ENCODE results near the gene ANGPTL8. TPM values are rescaled to one million over a fixed set of nuclear protein-coding genes. Genes with fewer than 3 reads are reported as not detected.

ANGPTL8 gene
- total RNA-seq, 1 experiment from 2014 or later, result not detected

- DNase-seq (ENCODE audit: low read depth), result peak; percentile 95
These were observed 36.0 kb upstream of the ANGPTL8 start for GRCh38 chr19:11203194-11204075.

GRCh38 chr19:11204076-11204602 lies 35.3 kb upstream of the ANGPTL8 start:
- DNase-seq (ENCODE audit: low read depth), result no peak

GRCh38 chr19:11204943-11205349 lies 34.5 kb upstream of the ANGPTL8 start:
- DNase-seq (ENCODE audit: low read depth), result peak; percentile 82

DNA sequence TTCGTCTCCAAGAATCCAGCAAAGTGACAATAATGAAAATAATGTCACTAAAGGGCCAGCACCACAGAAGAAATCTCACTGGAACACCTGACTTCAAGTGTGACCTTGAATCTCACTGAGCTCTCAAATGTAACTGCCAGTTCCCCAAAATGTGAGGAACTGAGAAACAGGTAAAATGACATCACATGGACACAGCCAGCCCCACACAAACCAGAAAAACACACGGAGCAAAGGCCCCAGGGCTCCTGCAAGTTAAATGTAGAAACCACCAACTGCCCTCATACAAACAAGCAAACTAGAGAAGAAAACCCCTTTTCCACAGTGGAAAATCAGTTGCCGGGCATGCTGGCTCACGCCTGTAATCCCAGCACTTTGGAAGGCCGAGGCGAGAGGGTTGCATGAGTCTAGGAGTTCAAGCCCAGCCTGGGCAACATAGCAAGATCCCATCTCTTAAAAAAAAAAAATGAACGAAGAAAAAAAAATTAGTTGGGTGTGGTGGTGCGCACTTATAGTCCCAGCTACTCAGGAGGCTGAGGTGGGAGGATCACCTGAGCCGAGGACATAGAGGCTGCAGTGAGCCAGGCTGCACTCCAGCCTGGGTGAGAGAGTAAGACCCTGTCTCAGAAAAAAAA lies 33.4 kb upstream of the ANGPTL8 start:
- no peak for DNase-seq (ENCODE audit: low read depth)

DNA sequence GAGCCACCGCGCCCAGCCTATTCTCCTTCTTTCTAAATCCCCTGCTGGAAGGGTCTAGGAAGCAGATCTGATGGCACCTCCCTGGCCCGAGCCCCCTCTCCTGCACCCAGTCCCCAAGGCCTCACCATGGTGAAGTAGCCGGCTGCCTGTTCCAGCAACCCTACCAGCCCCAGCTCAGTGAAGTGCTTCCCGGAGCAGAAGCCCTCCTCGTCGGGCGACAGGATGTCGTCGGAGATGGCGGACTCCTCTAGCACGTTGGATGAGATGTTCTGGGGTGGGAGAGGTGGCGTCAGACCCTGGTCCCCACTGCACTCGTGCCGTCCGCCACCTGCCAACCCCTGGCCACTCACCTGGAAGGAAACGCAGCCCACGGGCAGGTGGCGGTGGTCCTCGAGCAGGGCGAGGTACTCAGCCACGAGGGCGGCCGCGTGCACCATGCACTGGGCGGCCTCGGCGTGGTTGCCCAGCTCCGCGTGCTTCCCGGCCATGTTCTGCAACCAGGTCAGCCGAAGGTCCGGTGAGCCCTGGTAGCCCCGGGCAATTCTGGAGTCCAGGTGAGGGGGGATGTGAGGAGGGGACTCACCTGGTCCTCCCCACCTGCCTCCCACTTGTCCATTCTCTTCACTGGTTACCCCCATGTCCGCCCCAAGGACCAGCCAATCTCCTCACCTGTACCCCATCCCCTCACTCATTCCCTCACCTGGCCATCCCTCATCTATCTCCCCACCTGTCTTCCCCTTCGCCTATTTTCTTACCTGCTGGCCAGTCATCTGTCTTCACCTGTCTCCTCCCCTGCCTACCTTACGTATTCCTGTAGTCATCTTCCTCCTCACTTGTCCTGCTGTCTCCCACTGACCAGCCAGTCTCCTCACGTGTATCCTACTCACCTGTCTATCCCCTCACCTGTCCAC lies 30.6 kb upstream of the ANGPTL8 start:
- DNase-seq (ENCODE audit: low read depth), result no peak

DNA sequence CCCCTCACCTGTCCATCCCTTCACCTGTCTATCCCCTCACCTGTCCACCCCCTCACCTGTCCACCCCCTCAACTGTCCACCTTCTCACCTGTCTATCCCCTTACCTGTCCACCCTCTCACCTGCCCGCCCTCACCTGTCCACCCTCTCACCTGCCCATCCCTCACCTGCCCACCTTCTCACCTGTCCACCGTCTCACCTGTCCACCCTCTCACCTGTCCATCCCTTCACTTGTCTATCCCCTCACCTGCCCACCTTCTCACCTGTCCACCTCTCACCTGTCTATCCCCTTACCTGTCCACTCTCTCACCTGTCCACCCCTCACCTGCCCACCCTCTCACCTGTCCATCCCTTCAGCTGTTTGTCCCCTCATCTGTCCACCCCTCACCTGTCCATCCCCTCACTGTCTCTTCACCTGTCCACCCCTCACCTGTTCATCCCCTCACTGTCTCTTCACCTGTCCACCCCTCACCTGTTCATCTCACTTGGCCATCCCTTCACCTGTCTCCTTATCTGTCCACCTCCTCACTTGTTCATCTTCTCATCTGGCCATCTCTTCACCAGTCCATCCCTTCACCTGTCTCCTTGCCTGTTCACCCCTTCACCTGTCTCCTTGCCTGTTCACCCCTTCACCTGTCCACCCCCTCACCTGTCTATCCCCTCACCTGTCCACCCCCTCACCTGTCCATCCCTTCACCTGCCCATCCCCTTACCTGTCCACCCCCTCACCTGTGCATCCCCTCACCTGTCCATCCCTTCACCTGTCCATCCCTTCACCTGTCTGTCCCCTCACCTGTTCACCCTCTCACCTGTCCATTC lies 29.4 kb upstream of the ANGPTL8 start:
- no peak for DNase-seq (ENCODE audit: low read depth)

- no peak for DNase-seq (ENCODE audit: low read depth)
These were observed 28.8 kb upstream of the ANGPTL8 start for GRCh38 chr19:11210656-11210928.

- no peak for DNase-seq (ENCODE audit: low read depth)
These were observed 25.0 kb upstream of the ANGPTL8 start for GRCh38 chr19:11214387-11214786.

DNA sequence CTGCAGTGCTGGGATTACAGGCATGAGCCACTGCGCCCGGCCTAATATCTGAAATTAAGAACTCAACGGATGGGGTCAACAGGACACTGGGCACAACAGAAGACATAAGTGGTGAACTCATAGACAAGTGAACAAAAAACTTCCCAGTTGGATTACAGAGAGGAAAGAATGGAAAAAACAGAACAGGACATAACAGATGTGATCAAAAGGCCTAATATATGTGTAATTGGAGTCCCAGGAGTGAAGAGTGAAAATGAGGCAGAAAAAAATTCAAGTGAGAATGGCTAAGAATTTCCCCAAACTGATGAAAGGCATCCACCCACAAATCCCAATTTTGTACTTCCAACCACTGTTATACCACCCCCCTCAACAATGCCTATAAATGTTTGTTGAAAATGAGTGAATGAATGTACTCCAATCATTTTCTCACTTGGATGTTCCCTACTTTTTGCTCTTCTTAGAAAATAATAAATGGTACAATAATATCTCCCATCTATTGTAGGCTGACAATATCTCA lies 18.3 kb upstream of the ANGPTL8 start:
- no peak for DNase-seq (ENCODE audit: low read depth)

- peak; percentile 16 for DNase-seq (ENCODE audit: low read depth)
These were observed 16.2 kb upstream of the ANGPTL8 start for GRCh38 chr19:11223200-11223599.

DNA sequence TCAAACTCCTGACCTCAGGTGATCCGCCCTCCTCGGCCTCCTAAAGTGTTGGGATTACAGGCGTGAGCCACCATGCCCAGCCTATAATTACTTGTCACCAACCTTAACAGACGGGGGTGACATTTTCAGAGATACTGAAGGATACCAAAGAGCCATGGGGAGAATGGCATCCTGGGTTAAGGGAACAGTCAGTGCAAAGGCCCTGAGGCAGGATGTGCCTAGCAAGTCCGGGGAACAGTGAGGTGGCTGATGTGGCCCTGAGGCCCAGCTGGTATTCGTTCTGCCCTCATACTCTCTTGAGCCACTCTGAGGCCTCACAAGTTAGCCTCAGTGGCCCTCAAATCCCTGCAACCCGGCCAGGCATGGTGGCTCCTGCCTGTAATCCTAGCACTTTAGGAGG lies 15.0 kb upstream of the ANGPTL8 start:
- DNase-seq (ENCODE audit: low read depth), result no peak

GRCh38 chr19:11225172-11225571 lies 14.2 kb upstream of the ANGPTL8 start:
- DNase-seq (ENCODE audit: low read depth), result no peak

- DNase-seq (ENCODE audit: low read depth), result no peak
These were observed 13.6 kb upstream of the ANGPTL8 start for GRCh38 chr19:11225815-11226214.

DNA sequence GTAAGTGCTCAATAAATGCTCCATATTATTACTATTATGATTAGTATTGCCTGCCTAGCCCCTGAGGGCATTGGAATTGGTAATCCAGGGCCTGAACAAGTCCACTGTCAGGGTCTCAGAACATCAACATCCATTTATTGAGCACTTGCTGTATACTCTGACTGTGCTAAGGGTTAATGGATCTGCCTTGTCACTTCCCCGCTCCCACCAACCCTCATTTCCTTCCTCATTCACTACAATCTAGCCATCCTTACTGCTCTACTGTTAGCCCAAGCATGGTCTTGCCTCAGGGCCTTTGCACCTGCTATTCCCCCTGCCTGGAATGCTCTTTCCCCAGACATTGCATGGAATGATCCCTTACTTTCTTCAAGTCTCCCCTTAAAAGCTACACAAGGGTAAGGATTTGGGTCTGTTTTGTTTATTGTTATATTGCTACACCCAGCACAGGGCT lies 12.7 kb upstream of the ANGPTL8 start:
- no peak for DNase-seq (ENCODE audit: low read depth)

DNA sequence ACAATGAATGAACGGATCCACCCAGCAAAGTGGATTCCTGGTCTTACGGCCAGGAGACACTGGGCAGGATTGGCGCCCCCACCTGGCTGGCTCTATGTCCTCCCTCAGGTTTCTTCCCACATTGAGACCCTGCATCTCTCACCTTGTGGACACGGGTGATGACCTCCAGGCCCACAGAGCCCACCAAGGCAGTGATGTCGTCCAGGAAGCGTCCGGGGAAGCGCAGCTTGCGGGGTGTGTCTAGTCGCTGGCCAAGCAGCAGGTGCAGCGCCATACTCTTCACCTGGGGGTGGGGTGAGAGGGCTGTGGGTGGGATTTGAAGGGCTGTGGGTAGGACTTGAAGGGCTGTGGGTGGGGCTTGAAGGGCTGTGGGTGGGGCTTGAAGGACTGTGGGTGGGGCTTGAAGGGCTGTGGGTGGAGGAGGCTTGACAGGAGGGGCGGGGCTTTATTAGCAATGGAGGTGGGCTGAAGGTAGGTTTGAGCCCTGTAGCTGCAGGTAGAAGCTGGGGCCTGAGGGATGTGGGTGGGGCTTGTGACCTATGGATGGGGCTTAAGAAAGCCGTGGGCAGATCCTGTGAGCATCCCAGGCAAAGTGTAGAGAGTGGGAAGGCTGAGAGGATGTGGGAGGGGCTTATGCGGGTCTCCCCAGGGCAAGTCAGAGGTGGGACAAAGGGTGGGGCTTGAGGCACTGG lies 12.1 kb upstream of the ANGPTL8 start:
- DNase-seq (ENCODE audit: low read depth), result no peak

- peak; percentile 11 for DNase-seq (ENCODE audit: low read depth)
These were observed 8.6 kb upstream of the ANGPTL8 start for GRCh38 chr19:11230621-11231386.

DNA sequence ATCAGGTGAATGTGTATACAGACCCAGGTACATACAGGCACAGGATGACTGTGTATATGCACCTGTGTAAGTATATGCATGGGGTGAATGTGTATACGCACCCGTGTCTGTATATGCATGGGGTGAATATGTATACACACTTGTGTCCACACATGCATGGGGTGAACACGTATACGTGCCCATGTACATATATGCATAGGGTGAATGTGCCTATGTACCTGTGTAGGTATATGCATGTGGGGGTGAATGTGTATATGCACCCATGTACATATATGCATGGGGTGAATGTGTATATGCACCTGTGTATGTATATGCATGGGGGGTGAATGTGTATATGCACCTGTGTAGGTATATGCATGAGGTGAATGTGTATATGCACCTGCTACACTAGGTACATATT lies 6.9 kb upstream of the ANGPTL8 start:
- DNase-seq (ENCODE audit: low read depth), result no peak

DNA sequence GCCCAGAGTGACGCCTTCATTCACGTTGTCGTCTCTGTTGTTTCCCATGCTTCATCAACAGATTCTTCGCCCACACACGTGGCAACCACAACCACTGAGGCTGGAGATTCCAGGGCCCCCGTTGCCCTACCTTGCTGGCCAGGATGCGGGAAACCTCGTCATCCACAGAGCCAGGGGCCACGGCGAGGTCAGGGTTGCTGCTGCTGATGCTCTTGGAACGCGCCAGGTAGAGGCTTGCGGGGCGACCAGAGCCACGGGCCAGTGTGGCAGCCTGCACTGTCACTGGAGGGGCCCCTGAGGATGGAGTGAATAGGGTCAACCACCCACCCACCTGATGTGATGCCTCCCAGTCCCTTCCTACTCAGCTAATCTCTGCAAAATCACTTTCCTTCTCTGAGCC lies 6.3 kb upstream of the ANGPTL8 start:
- DNase-seq (ENCODE audit: low read depth), result peak; percentile 27

GRCh38 chr19:11234486-11235075 lies 4.8 kb upstream of the ANGPTL8 start:
- DNase-seq (ENCODE audit: low read depth), result no peak
